GM20000 (cell line): ENCODE data around the gene SGF29.

Experiments used
- DNase-seq: peaks from one replicate; pipeline ENCODE4 v3.0.0; 2012; ENCODE audit warnings: low spot score
- TF ChIP-seq, protein P1 (sequence below): IDR thresholded peaks from 2 replicates; pipeline ENCODE4 v1.5.1; 2012; ENCODE audit warnings: mild to moderate bottlenecking, control low read depth; ENCODE audit errors: extremely low read depth, missing control alignments

SGF29 gene

GRCh38 chr16:28553776-28554633 is at the start of gene SGF29:
TSS of gene SGF29 (plus strand) at chr16:28553920. CDS start at chr16:28581070, 27,150 bp downstream.
- TF ChIP-seq, protein P1, sequence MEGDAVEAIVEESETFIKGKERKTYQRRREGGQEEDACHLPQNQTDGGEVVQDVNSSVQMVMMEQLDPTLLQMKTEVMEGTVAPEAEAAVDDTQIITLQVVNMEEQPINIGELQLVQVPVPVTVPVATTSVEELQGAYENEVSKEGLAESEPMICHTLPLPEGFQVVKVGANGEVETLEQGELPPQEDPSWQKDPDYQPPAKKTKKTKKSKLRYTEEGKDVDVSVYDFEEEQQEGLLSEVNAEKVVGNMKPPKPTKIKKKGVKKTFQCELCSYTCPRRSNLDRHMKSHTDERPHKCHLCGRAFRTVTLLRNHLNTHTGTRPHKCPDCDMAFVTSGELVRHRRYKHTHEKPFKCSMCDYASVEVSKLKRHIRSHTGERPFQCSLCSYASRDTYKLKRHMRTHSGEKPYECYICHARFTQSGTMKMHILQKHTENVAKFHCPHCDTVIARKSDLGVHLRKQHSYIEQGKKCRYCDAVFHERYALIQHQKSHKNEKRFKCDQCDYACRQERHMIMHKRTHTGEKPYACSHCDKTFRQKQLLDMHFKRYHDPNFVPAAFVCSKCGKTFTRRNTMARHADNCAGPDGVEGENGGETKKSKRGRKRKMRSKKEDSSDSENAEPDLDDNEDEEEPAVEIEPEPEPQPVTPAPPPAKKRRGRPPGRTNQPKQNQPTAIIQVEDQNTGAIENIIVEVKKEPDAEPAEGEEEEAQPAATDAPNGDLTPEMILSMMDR = peak; percentile 47
- peak; percentile 97 for DNase-seq

DNA sequence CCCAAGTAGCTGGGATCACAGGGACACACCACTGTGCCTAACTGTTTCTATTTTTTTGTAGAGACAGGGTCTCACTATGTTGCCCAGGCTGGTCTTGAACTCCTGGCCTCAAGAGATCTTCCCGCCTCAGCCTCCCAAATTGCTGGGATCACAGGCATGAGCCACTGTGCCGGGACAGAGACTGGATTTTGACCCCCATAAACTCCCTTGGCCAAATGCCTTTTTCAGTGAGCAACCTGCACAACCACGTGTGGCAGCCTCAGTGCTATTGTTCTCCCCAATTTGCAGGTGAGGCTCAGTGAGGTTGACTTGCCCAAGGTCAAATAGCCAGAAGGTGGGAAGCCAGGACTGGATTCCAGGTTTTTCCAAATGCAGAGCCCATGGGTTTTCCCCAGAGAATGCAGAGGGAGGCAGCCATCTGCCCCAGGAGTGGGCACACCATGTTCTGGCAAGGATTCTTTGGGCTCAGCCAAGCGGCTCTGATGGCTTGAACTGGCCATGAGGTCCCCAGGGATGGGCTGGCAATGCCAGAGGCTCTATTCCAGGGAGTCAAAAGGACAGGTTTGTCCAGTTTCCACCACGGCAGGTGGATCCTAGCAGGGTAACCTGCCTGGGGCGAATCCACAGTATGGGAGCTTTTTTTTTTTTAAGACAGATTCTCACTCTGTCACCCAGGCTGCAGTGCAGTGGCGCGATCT is 48.9 kb upstream of the SGF29 start:
- no peak for DNase-seq

GRCh38 chr16:28505489-28506137 is 48.1 kb upstream of the SGF29 start:
- TF ChIP-seq, protein P1 = no peak
- DNase-seq = no peak

More for the DNA sequence above, 48.9 kb upstream of the SGF29 start:
- TF ChIP-seq, protein P1 = no peak

DNA sequence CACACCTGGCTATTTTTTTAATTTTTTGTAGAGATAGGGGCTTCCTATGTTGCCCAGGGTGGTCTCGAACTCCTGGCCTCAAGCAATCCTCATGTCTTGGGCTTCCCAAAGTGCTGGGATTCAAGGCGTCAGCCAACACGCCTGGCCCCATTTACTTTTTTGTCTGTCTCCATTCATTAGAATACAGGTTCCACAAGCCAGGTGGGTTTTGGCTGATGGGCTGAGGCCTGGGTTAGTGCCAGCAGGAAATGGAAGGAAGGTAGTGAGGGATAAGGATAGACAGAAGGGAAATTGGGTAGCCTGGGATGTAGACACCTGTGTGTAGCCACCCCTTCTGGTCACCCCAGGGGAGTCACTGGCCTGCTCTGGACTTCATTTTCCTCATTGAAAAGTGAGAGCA is 42.7 kb upstream of the SGF29 start:
- TF ChIP-seq, protein P1 = no peak
- DNase-seq = no peak

DNA sequence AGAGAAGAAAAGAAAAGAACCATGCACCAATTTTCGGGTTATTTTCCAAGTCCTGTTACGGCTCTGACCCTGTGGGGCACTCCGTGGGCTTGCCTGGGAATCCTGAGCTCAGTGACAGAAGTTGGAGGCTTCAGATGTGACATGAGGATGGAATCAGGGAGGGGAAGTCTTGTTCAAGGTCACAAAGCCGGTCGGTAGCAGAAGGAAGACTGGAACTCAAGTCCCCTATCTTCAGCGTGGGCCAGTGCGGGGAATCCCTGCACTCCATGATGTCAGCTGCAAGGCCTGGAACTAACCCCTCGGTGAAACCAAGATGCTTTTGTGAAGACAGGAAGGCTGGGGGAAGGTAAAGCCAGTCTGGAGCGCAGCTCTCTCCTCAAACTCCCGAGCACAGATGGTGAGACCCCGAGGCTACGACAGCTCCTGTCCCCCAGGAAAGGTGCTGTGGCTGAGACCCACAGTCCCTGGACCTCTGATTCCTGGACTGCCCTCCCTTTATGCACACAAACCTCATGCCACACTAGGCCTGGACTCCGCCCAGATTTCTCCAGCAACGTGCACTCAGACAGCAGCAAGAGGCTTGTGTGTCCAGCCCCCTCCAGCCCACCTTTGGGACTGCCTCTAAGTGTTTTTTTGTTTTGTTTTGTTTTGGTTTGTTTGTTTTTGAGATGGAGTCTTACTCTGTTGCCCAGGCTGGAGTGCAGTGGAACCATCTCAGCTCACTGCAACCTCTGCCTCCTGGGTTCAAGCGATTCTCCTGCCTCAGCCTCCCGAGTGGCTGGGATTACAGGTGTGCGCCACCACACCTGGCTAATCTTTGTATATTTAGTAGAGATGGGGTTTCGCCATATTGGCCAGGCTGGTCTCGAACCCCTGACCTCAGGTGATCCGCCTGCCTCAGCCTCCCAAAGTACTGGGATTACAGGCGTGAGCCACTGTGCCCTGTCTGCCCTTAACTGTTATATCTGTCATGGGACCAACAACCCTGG is 41.6 kb upstream of the SGF29 start:
- no peak for DNase-seq
- TF ChIP-seq, protein P1 = no peak

- TF ChIP-seq, protein P1 = no peak
- no peak for DNase-seq
Measured at GRCh38 chr16:28513484-28514181, 40.1 kb upstream of the SGF29 start.
